Testis (tissue), 5 donors: Measurements from ENCODE around the gene VCY. TPM values are rescaled to one million over a fixed set of nuclear protein-coding genes. Genes with fewer than 3 reads are reported as not detected.
"Not testable (repeated sequence)": the region's sequence is repeated elsewhere in the genome, so short reads cannot be mapped to it uniquely, and the experiment has no call there.

ENCODE experiments used
- DNase-seq: peaks from one replicate; pipeline ENCODE4 v3.0.0-alpha.2; 2019
- H3K27ac ChIP-seq, 2 donors: fragments of 200-600 bp; sonication (generic); one replicate each; pipeline ENCODE4 v1.5.1; 2019
- H3K27me3 ChIP-seq: fragments of 200-600 bp; sonication (generic); one replicate; pipeline ENCODE4 v1.5.1; 2019
- H3K36me3 ChIP-seq: fragments of 200-600 bp; sonication (generic); one replicate; pipeline ENCODE4 v1.5.1; 2017; ENCODE audit warnings: low read depth; ENCODE audit errors: missing control alignments
- H3K4me1 ChIP-seq: fragments of 200-600 bp; sonication (generic); one replicate; pipeline ENCODE4 v1.5.1; 2019
- H3K4me3 ChIP-seq, 2 donors: fragments of 200-600 bp; sonication (generic); one replicate each; pipeline ENCODE4 v1.5.1; 2017 to 2019
- H3K9me3 ChIP-seq: fragments of 200-600 bp; sonication (generic); one replicate; pipeline ENCODE4 v1.5.1; 2017
- WGBS, 2 donors: methylation state at CpG; one replicate each; pipeline ENCODE4 v1.1.5; 2018; 5-methylcytosine and 5-hydroxymethylcytosine counted together
- intact Hi-C: fragments of 100-400 bp; cut with DNase I; formaldehyde crosslinking; loops from one replicate; pipeline ENCODE4 v1.15.1; 2023; ENCODE audit warnings: low total_unique reads
- long read RNA-seq, 2 donors: transcript quantifications; one replicate each; lab custom pipeline, GENCODE V29; 2026
- polyA plus RNA-seq: library from polyadenylated mRNA; stranded (reverse); fragments of 350-450 nt; fragmentation: Illumina TruSeq; extraction: RNeasy Lipid Tissue Mini Kit (QIAGEN cat#74804); gene quantifications from one replicate; pipeline ENCODE4 v1.2.3, GENCODE V29; 2014; ENCODE audit warnings: low read depth, low replicate concordance; ENCODE audit not compliant: insufficient read depth
- total RNA-seq, 2 donors: library from RNA; depleted of rRNA; stranded (reverse); fragments of >200 nt; gene quantifications; one replicate each; pipeline ENCODE4 v1.2.3, GENCODE V29; 2016

The VCY gene
- total RNA-seq (100 to 1,000 TPM in 1 of 2 donors, 10 to 100 TPM in 1; 36.1 to 134 TPM), polyA plus RNA-seq (63.1 TPM)
- long read RNA-seq, donor 1, partial matches to known transcripts, result 5 of 9 reads
- long read RNA-seq, donor 1, other reads (novel, unspliced or antisense), result 0 of 9 reads
- long read RNA-seq, donor 2, transcript VCY-201 (2 exons, 550 nt), result major isoform, 5 of 13 reads
- long read RNA-seq, donor 2, partial matches to known transcripts, result 8 of 13 reads
- long read RNA-seq, donor 2, other reads (novel, unspliced or antisense), result 0 of 13 reads

GRCh38 chrY:13986373-13986772 lies at the start of gene VCY:
VCY (minus strand) TSS chrY:13986473; CDS start chrY:13986440, 33 bp downstream.
- H3K27ac ChIP-seq, H3K9me3 ChIP-seq, intact Hi-C loops, H3K4me3 ChIP-seq, H3K27me3 ChIP-seq, H3K36me3 ChIP-seq, H3K4me1 ChIP-seq, DNase-seq: not testable (repeated sequence)
- WGBS, 2 donors, result no CpG with 5 or more reads among the region's 19 CpGs

- WGBS, 2 donors, result no CpG with 5 or more reads among the region's 2 CpGs
- not testable (repeated sequence) for H3K9me3 ChIP-seq
Observed at GRCh38 chrY:14030395-14030794, 44.1 kb upstream of the VCY start.

GRCh38 chrY:14011916-14012315 lies 25.6 kb upstream of the VCY start:
- H3K27ac ChIP-seq, H3K4me1 ChIP-seq, H3K27me3 ChIP-seq, DNase-seq, H3K9me3 ChIP-seq, intact Hi-C loops, H3K36me3 ChIP-seq, H3K4me3 ChIP-seq: not testable (repeated sequence)
- WGBS, 2 donors, result no CpG with 5 or more reads among the region's 2 CpGs

More at GRCh38 chrY:14030395-14030794, 44.1 kb upstream of the VCY start:
- H3K27ac ChIP-seq, intact Hi-C loops, H3K27me3 ChIP-seq, DNase-seq, H3K36me3 ChIP-seq, H3K4me1 ChIP-seq, H3K4me3 ChIP-seq: not testable (repeated sequence)

DNA sequence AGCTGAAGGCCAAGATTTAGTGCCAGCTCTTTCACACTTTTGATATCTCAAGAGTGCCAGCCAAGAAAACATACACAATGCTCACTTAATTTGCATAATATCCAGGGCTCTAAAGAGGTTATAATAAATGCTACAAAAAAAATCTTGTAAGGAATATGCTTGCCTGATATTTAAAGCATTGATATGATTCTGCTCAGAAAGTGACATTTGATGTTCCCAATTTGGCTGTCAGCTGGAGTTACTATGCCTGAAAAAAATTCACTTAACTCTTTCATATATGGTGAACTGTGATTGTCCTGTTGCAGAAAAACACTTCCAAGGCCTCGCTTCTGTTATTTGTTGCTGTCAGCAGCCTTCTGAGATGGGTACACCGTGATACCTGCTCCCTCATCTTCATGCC lies 43.9 kb downstream of the VCY start:
- H3K9me3 ChIP-seq, H3K4me3 ChIP-seq, H3K36me3 ChIP-seq, H3K27me3 ChIP-seq, H3K4me1 ChIP-seq, H3K27ac ChIP-seq, intact Hi-C loops, DNase-seq: not testable (repeated sequence)
- 83 to 100% methylated on average over 1 to 2 of the region's 2 CpGs for whole genome bisulfite sequencing, 2 donors

Other genes starting within 250 kb of the VCY start
- 100 to 1,000 TPM in 1 of 2 donors, 10 to 100 TPM in 1; 44.8 to 252 TPM for gene VCY1B, start 69.8 kb upstream of the VCY start, total RNA-seq
- 31.6 TPM for gene VCY1B, start 69.8 kb upstream of the VCY start, polyA plus RNA-seq